Measurements from ENCODE around the gene COL1A1.

COL1A1 gene

GRCh38 chr17:50185631-50186471, 15.6 kb downstream of the COL1A1 start:
- FAIRE-seq: no peak

- no peak for FAIRE-seq
Measured at GRCh38 chr17:50184611-50185398, 16.6 kb downstream of the COL1A1 start.

- no peak for FAIRE-seq
Measured at GRCh38 chr17:50184064-50184463, 17.4 kb downstream of the COL1A1 start.

GRCh38 chr17:50183421-50183994, 17.9 kb downstream of the COL1A1 start:
- no peak for FAIRE-seq

- FAIRE-seq: no peak
Measured at GRCh38 chr17:50182783-50183420, 18.5 kb downstream of the COL1A1 start.

- no peak for FAIRE-seq
Measured at GRCh38 chr17:50181591-50182560, 19.6 kb downstream of the COL1A1 start.

- no peak for FAIRE-seq
Measured at GRCh38 chr17:50181144-50181543, 20.3 kb downstream of the COL1A1 start.

- no peak for FAIRE-seq
Measured at GRCh38 chr17:50180620-50181019, 20.8 kb downstream of the COL1A1 start.

GRCh38 chr17:50180111-50180510, 21.3 kb downstream of the COL1A1 start:
- no peak for FAIRE-seq

- FAIRE-seq: no peak
Measured at GRCh38 chr17:50177983-50178834, 23.2 kb downstream of the COL1A1 start.

- FAIRE-seq: no peak
Measured at GRCh38 chr17:50177476-50177875, 24.0 kb downstream of the COL1A1 start.

- FAIRE-seq: no peak
Measured at GRCh38 chr17:50176559-50177357, 24.7 kb downstream of the COL1A1 start.

- FAIRE-seq: no peak
Measured at GRCh38 chr17:50175035-50175807, 26.2 kb downstream of the COL1A1 start.

GRCh38 chr17:50174444-50174843, 27.0 kb downstream of the COL1A1 start:
- FAIRE-seq: no peak

- FAIRE-seq: no peak
Measured at GRCh38 chr17:50173335-50173941, 28.0 kb downstream of the COL1A1 start.

GRCh38 chr17:50172936-50173334, 28.5 kb downstream of the COL1A1 start:
- FAIRE-seq: no peak

- FAIRE-seq: no peak
Measured at GRCh38 chr17:50172130-50172529, 29.3 kb downstream of the COL1A1 start.

- no peak for FAIRE-seq
Measured at GRCh38 chr17:50171371-50172071, 29.9 kb downstream of the COL1A1 start.

All from A204.1 (cell line).